PC-9 (cell line): ENCODE results near the gene SLC52A3. TPM values are rescaled to one million over a fixed set of nuclear protein-coding genes. Genes with fewer than 3 reads are reported as not detected.
"Not testable (repeated sequence)": the region's sequence is repeated elsewhere in the genome, so short reads cannot be mapped to it uniquely, and the experiment has no call there.

Experiments used
- BruUV-seq: library from RNA; stranded (reverse); fragments of 400-500 nt; replicated peaks from 2 replicates; lab custom pipeline; 2021; lab: Mats Ljungman, UMichigan
- CTCF ChIA-PET: fragments of 300-600 bp; sonication (Branson Sonifier 250); formaldehyde crosslinking; loops from one replicate; lab custom pipeline; 2022; ENCODE audit warnings: antibody characterized with exemption; lab: Charles Lee
- POLR2A ChIA-PET: fragments of 300-600 bp; sonication (Branson Sonifier 250); formaldehyde crosslinking; loops from one replicate; lab custom pipeline; 2022; ENCODE audit warnings: antibody characterized with exemption; ENCODE audit not compliant: unreplicated experiment; lab: Charles Lee
- DNase-seq, 2 experiments: peaks; one replicate each; pipeline versions ENCODE4 v3.0.0 to v3.0.0-alpha.2; 2015 to 2022; ENCODE audit warnings: mixed read lengths in 1 of 2
- H2AFZ ChIP-seq: fragments of 200-600 bp; sonication (generic); 2 replicates; pipeline ENCODE4 v1.8.1; 2017; ENCODE audit warnings: antibody characterized with exemption
- H3F3A ChIP-seq: fragments of 200-600 bp; sonication (generic); 2 replicates; pipeline ENCODE4 v1.8.1; 2017; ENCODE audit warnings: antibody characterized with exemption, mild to moderate bottlenecking, low read depth; ENCODE audit not compliant: insufficient read depth
- H3K27ac ChIP-seq: fragments of 200-600 bp; sonication (generic); 2 replicates; pipeline ENCODE4 v1.6.1; 2016; ENCODE audit warnings: mixed run types
- H3K27me3 ChIP-seq: fragments of 200-600 bp; sonication (generic); 2 replicates; pipeline ENCODE4 v1.6.1; 2016; ENCODE audit warnings: low read depth, mixed run types; ENCODE audit not compliant: insufficient read depth
- H3K36me3 ChIP-seq: fragments of 200-600 bp; sonication (generic); 2 replicates; pipeline ENCODE4 v1.6.1; 2016; ENCODE audit warnings: low read depth, mixed run types
- H3K4me1 ChIP-seq: fragments of 200-600 bp; sonication (generic); replicated peaks from 2 replicates; pipeline ENCODE4 v1.6.1; 2016; ENCODE audit warnings: mixed run types; ENCODE audit not compliant: insufficient read depth
- H3K4me2 ChIP-seq: fragments of 200-600 bp; sonication (generic); 2 replicates; pipeline ENCODE4 v1.6.1; 2017; ENCODE audit warnings: mixed run types
- H3K4me3 ChIP-seq: fragments of 200-600 bp; sonication (generic); 2 replicates; pipeline ENCODE4 v1.6.1; 2016; ENCODE audit warnings: mixed run types
- H3K79me2 ChIP-seq: fragments of 200-600 bp; sonication (generic); 2 replicates; pipeline ENCODE4 v1.6.1; 2017; ENCODE audit warnings: low read depth, mixed run types
- H3K9me2 ChIP-seq: fragments of 200-600 bp; sonication (generic); 2 replicates; pipeline ENCODE4 v1.8.1; 2017; ENCODE audit warnings: mild to moderate bottlenecking; ENCODE audit not compliant: insufficient read depth
- H3K9me3 ChIP-seq: fragments of 200-600 bp; sonication (generic); 2 replicates; pipeline ENCODE4 v1.8.1; 2016; ENCODE audit warnings: low read depth; ENCODE audit not compliant: insufficient read depth
- H4K20me1 ChIP-seq: fragments of 200-600 bp; sonication (generic); 2 replicates; pipeline ENCODE4 v1.8.1; 2017; ENCODE audit not compliant: insufficient read depth
- CTCF ChIP-seq: fragments of 200-600 bp; sonication (generic); conservative IDR thresholded peaks from 2 replicates; pipeline ENCODE4 v1.6.1; 2017; ENCODE audit warnings: mixed run types, antibody characterized with exemption, mild to moderate bottlenecking, moderate library complexity
- EZH2 ChIP-seq: fragments of 200-600 bp; sonication (generic); IDR thresholded peaks from 2 replicates; pipeline ENCODE4 v1.8.0; 2017; ENCODE audit warnings: antibody characterized with exemption, low read depth
- intact Hi-C: fragments of 100-400 bp; cut with micrococcal nuclease; formaldehyde crosslinking; loops from one replicate; pipeline ENCODE4 v1.10.0; 2022; ENCODE audit not compliant: unreplicated experiment
- total RNA-seq: library from RNA; stranded (reverse); gene quantifications from 2 replicates; pipeline ENCODE4 v1.2.3, GENCODE V29; 2021

SLC52A3 gene
- total RNA-seq, 1 experiment from 2014 or later, result 6.9 TPM

GRCh38 chr20:813390-813789 is 45.1 kb upstream of the SLC52A3 start:
- Histone ChIP-seq H3K36me3 (no peaks in the 10 kb centered on the region), H3K79me2 (no peaks in the 10 kb centered on the region), H4K20me1 (no peaks in the 10 kb centered on the region), H3K27me3 (no peaks in the 10 kb centered on the region; the same call in 1 of the 2 replicates), H3K4me1 (no peaks in the 10 kb centered on the region), H3K27ac (no peak overlapping the region), H3K9me3 (no peaks in the 10 kb centered on the region), H3K4me2 (no peak overlapping the region), H3K4me3 (no peak overlapping the region), H3F3A (peaks cover 9% of the 10 kb centered on the region), H2AFZ (no peak overlapping the region), H3K9me2 (no peaks in the 10 kb centered on the region)
- POLR2A ChIA-PET, result no interaction called here
- no peak for DNase-seq
- no peak for TF ChIP-seq EZH2
- TF ChIP-seq CTCF, result no peak
- no TSS peak for BruUV-seq
- CTCF ChIA-PET, result no interaction called here
- intact Hi-C loops, result no loop called here

- H3F3A ChIP-seq, H3K4me2 ChIP-seq, H3K4me1 ChIP-seq, CTCF ChIA-PET, H3K9me2 ChIP-seq, H3K27ac ChIP-seq, H2AFZ ChIP-seq, H3K79me2 ChIP-seq, H3K36me3 ChIP-seq, H4K20me1 ChIP-seq, BruUV-seq, DNase-seq, H3K27me3 ChIP-seq, H3K9me3 ChIP-seq, intact Hi-C loops, POLR2A ChIA-PET, H3K4me3 ChIP-seq: not testable (repeated sequence)
Measured at GRCh38 chr20:812435-812814, 44.1 kb upstream of the SLC52A3 start.

GRCh38 chr20:811776-812434 is 43.6 kb upstream of the SLC52A3 start:
- H2AFZ ChIP-seq, H3F3A ChIP-seq, H4K20me1 ChIP-seq, H3K27ac ChIP-seq, H3K79me2 ChIP-seq, CTCF ChIA-PET, DNase-seq, H3K4me1 ChIP-seq, H3K36me3 ChIP-seq, H3K4me3 ChIP-seq, POLR2A ChIA-PET, H3K9me3 ChIP-seq, BruUV-seq, intact Hi-C loops, H3K4me2 ChIP-seq, H3K27me3 ChIP-seq, H3K9me2 ChIP-seq: not testable (repeated sequence)

GRCh38 chr20:805713-806112 is 37.4 kb upstream of the SLC52A3 start:
- DNase-seq, result no peak
- Histone ChIP-seq H3F3A (no peaks in the 10 kb centered on the region), H3K4me1 (no peaks in the 10 kb centered on the region), H3K9me2 (no peaks in the 10 kb centered on the region), H3K27ac (no peak overlapping the region), H4K20me1 (no peaks in the 10 kb centered on the region), H3K4me2 (no peak overlapping the region), H3K79me2 (no peaks in the 10 kb centered on the region), H3K9me3 (peaks cover 19% of the 10 kb centered on the region; the same call in 1 of the 2 replicates), H3K27me3 (peaks cover 5% of the 10 kb centered on the region; the same call in 1 of the 2 replicates), H3K4me3 (no peak overlapping the region), H3K36me3 (no peaks in the 10 kb centered on the region), H2AFZ (no peak overlapping the region)
- no TSS peak for BruUV-seq
- TF ChIP-seq EZH2 (no peak), CTCF (no peak)
- CTCF ChIA-PET, result no interaction called here
- intact Hi-C loops, result no loop called here
- POLR2A ChIA-PET, result no interaction called here
